GM21528 (cell line): ENCODE measurements around the gene TBC1D22A.
"Not testable (repeated sequence)": the region's sequence is repeated elsewhere in the genome, so short reads cannot be mapped to it uniquely, and the experiment has no call there.

Source experiments
- ATAC-seq: cut with Tn5 transposase; IDR thresholded peaks from one replicate; pipeline ENCODE4 v1.9.1; 2021; ENCODE audit warnings: mild to moderate bottlenecking, moderate library complexity; ENCODE audit not compliant: unreplicated experiment, low FRiP score

TBC1D22A gene

GRCh38 chr22:47139013-47139789, 376.8 kb downstream of the TBC1D22A start:
- ATAC-seq = no peak

GRCh38 chr22:47139790-47140119, 377.3 kb downstream of the TBC1D22A start:
- no peak for ATAC-seq

- ATAC-seq = not testable (repeated sequence)
These were observed 378.5 kb downstream of the TBC1D22A start for GRCh38 chr22:47140975-47141374.

- ATAC-seq = no peak
These were observed 380.1 kb downstream of the TBC1D22A start for GRCh38 chr22:47142427-47143046.

GRCh38 chr22:47143249-47143938, 380.9 kb downstream of the TBC1D22A start:
- no peak for ATAC-seq

- no peak for ATAC-seq
These were observed 381.8 kb downstream of the TBC1D22A start for GRCh38 chr22:47144076-47144765.

GRCh38 chr22:47144791-47145425, 382.5 kb downstream of the TBC1D22A start:
- no peak for ATAC-seq

- no peak for ATAC-seq
These were observed 383.4 kb downstream of the TBC1D22A start for GRCh38 chr22:47145883-47146282.

GRCh38 chr22:47146391-47146790, 383.9 kb downstream of the TBC1D22A start:
- ATAC-seq = no peak

GRCh38 chr22:47146941-47147340, 384.5 kb downstream of the TBC1D22A start:
- no peak for ATAC-seq

GRCh38 chr22:47147572-47147971, 385.1 kb downstream of the TBC1D22A start:
- ATAC-seq = no peak

GRCh38 chr22:47148510-47148909, 386.1 kb downstream of the TBC1D22A start:
- no peak for ATAC-seq

GRCh38 chr22:47148956-47149728, 386.7 kb downstream of the TBC1D22A start:
- no peak for ATAC-seq

- no peak for ATAC-seq
These were observed 387.5 kb downstream of the TBC1D22A start for GRCh38 chr22:47149976-47150375.

- ATAC-seq = no peak
These were observed 388.0 kb downstream of the TBC1D22A start for GRCh38 chr22:47150426-47150825.

- no peak for ATAC-seq
These were observed 388.6 kb downstream of the TBC1D22A start for GRCh38 chr22:47151064-47151463.

- no peak for ATAC-seq
These were observed 389.0 kb downstream of the TBC1D22A start for GRCh38 chr22:47151490-47151889.

GRCh38 chr22:47152236-47152635, 389.8 kb downstream of the TBC1D22A start:
- no peak for ATAC-seq

GRCh38 chr22:47152938-47153337, 390.5 kb downstream of the TBC1D22A start:
- no peak for ATAC-seq
